ENCODE measurements around the gene BABAM2.

- TF ChIP-seq EZH2phosphoT487 (IDR thresholded peaks at IDR 0.05; ENCODE audit: low read depth, severe bottlenecking, unreplicated experiment) (no peak), CTCF (IDR thresholded peaks at IDR 0.05; ENCODE audit: poor library complexity) (no peak)
Observed at GRCh38 chr2:28356095-28356911, 465.8 kb downstream of the BABAM2 start.

All from hepatocyte (in vitro differentiated cells).